Subcutaneous adipose tissue (tissue), 4 donors: ENCODE results near the gene RIPPLY3. TPM values are rescaled to one million over a fixed set of nuclear protein-coding genes. Genes with fewer than 3 reads are reported as not detected.

ENCODE experiments used
- total RNA-seq, 4 donors: library from RNA; depleted of rRNA; stranded (reverse); fragments of >200 nt; gene quantifications; one replicate each; pipeline ENCODE4 v1.1.0, GENCODE V29; 2016
- TF ChIP-seq, protein P1 (sequence below): fragments of 450-650 bp; IDR thresholded peaks from one replicate; pipeline ENCODE4 v1.5.1; 2016; ENCODE audit warnings: low read depth, mild to moderate bottlenecking, control low read depth, antibody characterized with exemption, moderate library complexity

Gene RIPPLY3
- total RNA-seq, 4 donors from 2014 or later: not detected

DNA sequence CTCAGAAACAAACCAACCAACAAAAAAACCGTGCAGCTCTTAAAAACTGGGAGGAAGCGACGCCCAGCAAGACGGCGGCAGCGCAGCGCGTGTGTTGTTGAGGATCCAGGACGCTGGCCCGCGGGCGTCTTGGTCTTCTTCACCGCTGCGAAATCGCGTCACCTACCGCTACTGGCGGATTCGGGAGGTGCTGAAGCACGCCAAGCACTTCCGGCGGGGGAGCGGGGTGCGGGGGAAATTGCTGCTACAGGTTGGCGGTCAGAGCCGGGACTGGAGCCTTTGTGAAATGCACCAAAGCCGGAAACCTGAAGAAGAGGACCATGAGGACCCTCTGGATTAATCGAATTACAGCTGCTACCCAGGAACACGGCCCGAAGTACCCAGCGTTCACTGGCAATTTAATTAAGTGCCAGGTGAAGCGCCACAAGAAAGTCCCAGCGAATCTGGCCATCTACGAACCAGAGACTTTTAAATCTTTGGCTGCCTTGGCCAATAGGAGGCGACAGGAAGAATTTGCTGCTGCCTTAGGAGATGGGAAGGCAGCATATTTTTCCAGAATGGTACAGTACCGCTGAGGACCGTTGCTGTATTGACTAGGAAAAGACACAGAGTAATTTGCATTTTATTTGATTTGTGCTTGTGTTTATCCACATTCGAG, 11.9 kb upstream of the RIPPLY3 start:
- TF ChIP-seq, protein P1, sequence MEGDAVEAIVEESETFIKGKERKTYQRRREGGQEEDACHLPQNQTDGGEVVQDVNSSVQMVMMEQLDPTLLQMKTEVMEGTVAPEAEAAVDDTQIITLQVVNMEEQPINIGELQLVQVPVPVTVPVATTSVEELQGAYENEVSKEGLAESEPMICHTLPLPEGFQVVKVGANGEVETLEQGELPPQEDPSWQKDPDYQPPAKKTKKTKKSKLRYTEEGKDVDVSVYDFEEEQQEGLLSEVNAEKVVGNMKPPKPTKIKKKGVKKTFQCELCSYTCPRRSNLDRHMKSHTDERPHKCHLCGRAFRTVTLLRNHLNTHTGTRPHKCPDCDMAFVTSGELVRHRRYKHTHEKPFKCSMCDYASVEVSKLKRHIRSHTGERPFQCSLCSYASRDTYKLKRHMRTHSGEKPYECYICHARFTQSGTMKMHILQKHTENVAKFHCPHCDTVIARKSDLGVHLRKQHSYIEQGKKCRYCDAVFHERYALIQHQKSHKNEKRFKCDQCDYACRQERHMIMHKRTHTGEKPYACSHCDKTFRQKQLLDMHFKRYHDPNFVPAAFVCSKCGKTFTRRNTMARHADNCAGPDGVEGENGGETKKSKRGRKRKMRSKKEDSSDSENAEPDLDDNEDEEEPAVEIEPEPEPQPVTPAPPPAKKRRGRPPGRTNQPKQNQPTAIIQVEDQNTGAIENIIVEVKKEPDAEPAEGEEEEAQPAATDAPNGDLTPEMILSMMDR: no peak

DNA sequence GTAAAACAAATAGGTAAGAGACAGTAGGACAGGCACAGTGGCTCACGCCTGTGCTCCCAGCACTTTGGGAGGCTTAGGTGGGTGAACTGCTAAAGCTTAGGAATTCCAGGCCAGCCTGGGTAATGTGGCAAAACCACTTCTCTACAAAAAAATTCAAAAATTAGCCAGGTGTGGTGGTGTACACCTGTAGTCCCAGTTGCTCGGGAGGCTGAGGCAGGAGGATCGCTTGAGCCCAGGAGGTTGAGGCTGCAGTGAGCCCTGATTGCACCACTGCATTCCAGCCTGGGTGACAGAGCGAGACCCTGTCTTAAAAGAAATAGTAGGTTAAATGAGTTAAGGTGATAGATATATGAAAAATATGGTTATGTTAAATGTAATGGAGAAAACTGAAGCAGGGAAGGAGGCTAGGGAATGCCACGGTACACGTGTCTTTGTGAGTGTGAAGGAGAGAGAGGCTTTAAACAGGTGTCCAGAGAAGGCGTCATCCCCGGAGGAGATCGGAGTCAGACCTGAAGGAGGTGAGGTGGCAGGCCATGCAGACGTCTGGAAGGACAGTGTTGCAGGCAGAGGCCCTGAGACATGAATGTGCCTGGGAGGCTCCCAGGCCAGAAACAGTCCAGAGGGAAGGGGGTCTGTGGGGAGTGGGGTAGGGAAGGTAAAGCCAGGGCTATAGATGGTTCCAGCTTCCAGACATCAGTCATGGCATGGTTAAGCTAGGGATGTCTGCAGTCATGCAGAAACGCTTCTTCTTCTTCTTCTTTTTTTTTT, 7.2 kb upstream of the RIPPLY3 start:
- TF ChIP-seq, protein P1: no peak

DNA sequence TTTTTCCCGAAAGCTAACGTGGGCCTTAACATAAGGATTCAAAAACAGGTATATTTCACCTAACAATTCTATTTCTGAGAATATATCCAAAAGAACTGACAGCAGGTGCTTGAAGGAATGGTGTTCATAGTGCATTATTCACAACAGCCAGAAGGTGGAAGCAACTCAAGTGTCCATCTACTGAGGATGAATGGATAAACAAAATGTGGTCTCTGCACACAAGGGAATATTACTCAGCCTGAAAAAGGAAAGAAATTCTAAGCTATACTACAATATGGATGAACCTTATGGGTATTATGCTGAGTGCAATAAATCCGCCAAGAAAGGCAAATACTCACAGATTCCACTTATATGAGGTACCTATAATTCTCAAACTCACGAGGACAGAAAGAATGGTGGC, 6.1 kb upstream of the RIPPLY3 start:
- TF ChIP-seq, protein P1: no peak

DNA sequence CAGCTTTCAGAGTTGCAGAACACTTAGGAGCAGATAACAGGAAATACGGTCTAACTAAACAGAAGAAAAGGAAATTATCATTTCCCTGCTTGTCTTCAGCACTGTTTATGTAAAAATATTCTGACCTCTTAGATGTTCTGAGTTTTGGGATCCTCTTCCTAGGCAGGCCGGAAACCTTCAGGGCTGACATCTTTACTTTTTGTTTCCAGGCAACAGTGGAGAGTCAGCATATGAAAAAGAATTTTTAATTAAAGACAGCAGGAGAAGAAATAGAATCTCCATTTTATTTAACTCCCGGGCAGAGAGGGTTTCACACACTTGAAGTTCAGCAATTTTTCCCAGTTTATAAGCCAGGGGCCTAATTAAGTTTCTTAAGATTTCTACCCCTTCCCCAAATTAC, 5.1 kb upstream of the RIPPLY3 start:
- TF ChIP-seq, protein P1: no peak

DNA sequence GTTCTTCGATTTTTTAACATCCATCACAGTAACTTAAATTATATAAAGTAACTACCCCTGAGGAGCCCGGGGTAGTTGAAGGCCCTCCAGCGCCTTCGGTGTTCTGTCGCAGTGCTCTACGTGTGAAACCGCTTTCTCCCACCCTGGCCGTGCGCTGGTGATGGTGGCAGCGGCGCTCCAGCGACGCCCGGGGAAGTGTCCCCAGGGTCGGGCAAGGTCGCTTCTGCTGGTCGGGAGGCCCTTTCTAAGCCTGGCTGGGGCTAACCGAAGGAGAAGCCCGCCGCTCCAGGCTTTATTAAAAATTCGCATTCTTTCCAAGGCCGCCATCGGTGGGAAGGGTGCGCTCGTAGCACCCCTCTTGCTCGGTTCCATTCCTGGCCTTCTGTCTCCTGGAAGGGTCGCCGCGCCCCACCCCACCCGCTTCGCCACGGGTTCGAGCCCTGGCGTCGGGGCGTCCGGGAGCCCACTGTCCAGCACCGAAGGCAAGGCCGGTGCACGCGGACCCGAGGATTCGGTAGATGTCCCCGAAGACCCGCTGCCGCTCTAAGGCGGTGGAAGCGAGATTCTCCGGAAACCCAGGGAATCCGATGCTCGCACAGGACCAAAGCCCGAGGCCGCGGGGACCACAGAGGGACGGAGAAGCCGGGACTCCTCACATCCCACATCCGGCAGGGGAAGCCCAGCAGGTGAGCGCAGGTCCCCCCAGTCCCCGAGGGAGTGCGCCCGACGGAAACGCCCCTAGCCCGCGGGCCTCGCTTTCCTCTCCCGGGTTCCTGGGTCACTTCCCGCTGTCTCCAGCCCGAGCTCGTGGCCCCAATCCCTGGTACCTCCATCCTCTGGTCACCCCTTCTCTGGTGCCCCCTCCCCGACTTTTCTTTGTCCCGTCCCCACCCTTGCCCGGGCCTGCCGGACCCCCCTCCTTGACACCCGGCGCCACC, 685 bp upstream of the RIPPLY3 start:
- TF ChIP-seq, protein P1: no peak

DNA sequence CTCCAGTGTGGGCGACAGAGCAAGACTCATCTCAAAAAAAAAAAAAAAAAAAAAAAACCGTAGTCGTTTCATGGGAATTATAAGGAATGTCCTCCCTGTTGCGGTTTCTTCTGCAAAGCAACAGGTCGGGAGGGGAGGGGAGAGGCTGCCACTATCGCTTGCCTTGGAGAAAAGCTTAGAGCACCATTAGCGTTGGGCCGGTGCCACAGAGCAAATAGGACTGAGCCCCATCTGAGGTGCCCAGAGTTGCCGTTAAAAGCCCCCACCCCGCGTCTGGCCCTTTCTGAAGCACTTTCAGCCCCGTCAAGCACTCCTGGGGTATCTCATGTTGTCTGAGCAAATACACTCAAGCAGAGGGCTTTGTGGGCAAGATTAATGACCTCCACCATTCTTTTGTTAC, 2.2 kb downstream of the RIPPLY3 start:
- TF ChIP-seq, protein P1: no peak

DNA sequence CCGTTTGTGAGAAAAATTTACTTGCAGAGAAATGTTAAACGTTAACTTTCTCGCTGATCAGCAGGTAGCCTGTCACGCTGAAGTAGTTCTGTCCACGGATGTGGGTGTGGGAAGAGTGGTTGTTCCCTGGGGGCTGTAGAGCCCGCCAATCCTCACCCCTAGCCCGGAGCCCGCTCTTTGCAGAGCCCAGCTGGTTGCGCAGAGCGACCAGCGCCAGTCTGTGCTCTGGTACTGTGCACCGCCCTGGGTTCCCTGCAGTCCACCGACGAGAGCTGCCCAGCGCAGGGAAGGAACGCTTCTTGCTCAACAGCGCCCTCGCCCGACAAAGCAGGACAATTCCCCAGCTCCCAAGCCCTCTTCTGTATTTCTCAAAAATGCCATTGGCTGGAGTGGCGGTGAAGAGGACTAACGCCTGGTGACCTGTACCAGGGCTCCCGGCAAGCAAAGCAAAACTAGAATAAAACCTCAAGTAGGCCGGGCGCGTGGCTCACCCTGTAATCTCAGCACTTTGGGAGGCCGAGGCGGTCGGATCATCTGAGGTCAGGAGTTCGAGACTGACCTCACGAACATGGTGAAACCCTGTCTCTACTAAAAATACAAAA, 3.3 kb downstream of the RIPPLY3 start:
- TF ChIP-seq, protein P1: no peak
